ENCODE data around the gene HIGD1C. TPM values are rescaled to one million over a fixed set of nuclear protein-coding genes. Genes with fewer than 3 reads are reported as not detected.
"Not testable (repeated sequence)": the region's sequence is repeated elsewhere in the genome, so short reads cannot be mapped to it uniquely, and the experiment has no call there.

Gene HIGD1C
- not detected for total RNA-seq

- POLR2A ChIA-PET: no interaction called here
- ATAC-seq (ENCODE audit: low read depth) (no peak), DNase-seq (no peak)
- Mint-ChIP-seq H3K27me3 (no peaks in the 10 kb centered on the region), H3K36me3 (no peaks in the 10 kb centered on the region), H3K27ac (no peak within 1 kb of the TSS), H3K4me3 (no peak within 1 kb of the TSS), H3K4me1 (no peaks in the 10 kb centered on the region), H3K9me3 (no peaks in the 10 kb centered on the region)
Measured at GRCh38 chr12:50952510-50952909, at the start of gene HIGD1C. TSS of gene HIGD1C (plus strand) at chr12:50952544. CDS start at chr12:50953999, 1,455 bp downstream.

- ATAC-seq (ENCODE audit: low read depth); POLR2A ChIA-PET; H3K27me3 Mint-ChIP-seq; H3K4me1 Mint-ChIP-seq; H3K36me3 Mint-ChIP-seq; H3K27ac Mint-ChIP-seq; H3K4me3 Mint-ChIP-seq; DNase-seq: not testable (repeated sequence)
- peaks cover 13% of the 10 kb centered on the region for H3K9me3 Mint-ChIP-seq
Measured at GRCh38 chr12:50908479-50908878, 43.9 kb upstream of the HIGD1C start.

- ATAC-seq (ENCODE audit: low read depth); POLR2A ChIA-PET; H3K4me3 Mint-ChIP-seq; H3K27me3 Mint-ChIP-seq; H3K36me3 Mint-ChIP-seq; H3K27ac Mint-ChIP-seq; DNase-seq; H3K4me1 Mint-ChIP-seq: not testable (repeated sequence)
- peaks cover 31% of the 10 kb centered on the region for H3K9me3 Mint-ChIP-seq
Measured at GRCh38 chr12:50912361-50912760, 40.0 kb upstream of the HIGD1C start.

GRCh38 chr12:50913224-50913623 is 39.1 kb upstream of the HIGD1C start:
- H3K27ac Mint-ChIP-seq: no peak overlapping the region
- DNase-seq: no peak
- H3K36me3 Mint-ChIP-seq: peaks cover 9% of the 10 kb centered on the region
- no peak overlapping the region for H3K4me3 Mint-ChIP-seq
- peaks cover 5% of the 10 kb centered on the region for H3K27me3 Mint-ChIP-seq
- H3K9me3 Mint-ChIP-seq: peaks cover 31% of the 10 kb centered on the region
- ATAC-seq (ENCODE audit: low read depth): no peak
- no peaks in the 10 kb centered on the region for H3K4me1 Mint-ChIP-seq
- POLR2A ChIA-PET: no interaction called here

- H3K9me3 Mint-ChIP-seq: peaks cover 31% of the 10 kb centered on the region
- DNase-seq: no peak
- POLR2A ChIA-PET: no interaction called here
Measured at GRCh38 chr12:50914872-50915484, 37.4 kb upstream of the HIGD1C start.

GRCh38 chr12:50916292-50916691 is 36.1 kb upstream of the HIGD1C start:
- H3K27me3 Mint-ChIP-seq: peaks cover 3% of the 10 kb centered on the region
- DNase-seq (no peak), ATAC-seq (ENCODE audit: low read depth) (no peak)
- H3K27ac Mint-ChIP-seq: no peak overlapping the region
- peaks cover 13% of the 10 kb centered on the region for H3K4me1 Mint-ChIP-seq
- peaks cover 15% of the 10 kb centered on the region for H3K36me3 Mint-ChIP-seq
- POLR2A ChIA-PET: no interaction called here
- H3K9me3 Mint-ChIP-seq: peaks cover 27% of the 10 kb centered on the region
- H3K4me3 Mint-ChIP-seq: no peak overlapping the region

More at GRCh38 chr12:50914872-50915484, 37.4 kb upstream of the HIGD1C start:
- Mint-ChIP-seq H3K4me3 (no peak overlapping the region), H3K4me1 (peaks cover 12% of the 10 kb centered on the region), H3K27me3 (peaks cover 5% of the 10 kb centered on the region), H3K27ac (no peak overlapping the region), H3K36me3 (peaks cover 12% of the 10 kb centered on the region)
- ATAC-seq (ENCODE audit: low read depth): no peak

GRCh38 chr12:50918584-50919316 is 33.6 kb upstream of the HIGD1C start:
- no peak overlapping the region for H3K27ac Mint-ChIP-seq
- POLR2A ChIA-PET: no interaction called here
- H3K4me1 Mint-ChIP-seq: peaks cover 21% of the 10 kb centered on the region
- peaks cover 12% of the 10 kb centered on the region for H3K36me3 Mint-ChIP-seq
- no peak overlapping the region for H3K4me3 Mint-ChIP-seq
- DNase-seq (no peak), ATAC-seq (ENCODE audit: low read depth) (no peak)
- H3K9me3 Mint-ChIP-seq: peaks cover 15% of the 10 kb centered on the region
- H3K27me3 Mint-ChIP-seq: no peaks in the 10 kb centered on the region

- ATAC-seq (ENCODE audit: low read depth) (no peak), DNase-seq (no peak)
- POLR2A ChIA-PET: interaction anchor here (0.6 to 0.8 kb wide), 2 partner anchors 315 to 418 kb away, joined by 3 to 4 read pairs; partner anchors contain the start of genes DAZAP2 and DIP2B
- Mint-ChIP-seq H3K9me3 (no peaks in the 10 kb centered on the region), H3K4me3 (no peak overlapping the region), H3K27ac (no peak overlapping the region), H3K4me1 (peaks cover 45% of the 10 kb centered on the region), H3K27me3 (no peaks in the 10 kb centered on the region), H3K36me3 (peaks cover 9% of the 10 kb centered on the region)
Measured at GRCh38 chr12:50922820-50923219, 29.5 kb upstream of the HIGD1C start.

GRCh38 chr12:50923361-50924130 is 28.8 kb upstream of the HIGD1C start:
- DNase-seq (no peak), ATAC-seq (ENCODE audit: low read depth) (no peak)
- Mint-ChIP-seq H3K9me3 (no peaks in the 10 kb centered on the region), H3K4me1 (peaks cover 45% of the 10 kb centered on the region), H3K27ac (peak overlapping the region; percentile 79), H3K36me3 (peaks cover 3% of the 10 kb centered on the region), H3K4me3 (peak overlapping the region; percentile 82), H3K27me3 (no peaks in the 10 kb centered on the region)
- POLR2A ChIA-PET: interaction anchor here (0.6 to 0.8 kb wide), 3 partner anchors 159 to 419 kb away, joined by 3 to 4 read pairs (median 3); partner anchors contain the start of genes ATF1, DAZAP2 and DIP2B

GRCh38 chr12:50924131-50924438 is 28.3 kb upstream of the HIGD1C start:
- POLR2A ChIA-PET: interaction anchor here (0.8 kb wide), 1 partner anchor 160 kb away, joined by 3 read pairs; the partner anchor contains the start of gene ATF1
- H3K9me3 Mint-ChIP-seq: no peaks in the 10 kb centered on the region
- DNase-seq: no peak
- peak overlapping the region; percentile 79 for H3K27ac Mint-ChIP-seq
- no peak for ATAC-seq (ENCODE audit: low read depth)
- peaks cover 41% of the 10 kb centered on the region for H3K4me1 Mint-ChIP-seq
- H3K4me3 Mint-ChIP-seq: peak overlapping the region; percentile 82
- H3K27me3 Mint-ChIP-seq: no peaks in the 10 kb centered on the region
- H3K36me3 Mint-ChIP-seq: peaks cover 3% of the 10 kb centered on the region

- Mint-ChIP-seq H3K27me3 (no peaks in the 10 kb centered on the region), H3K4me1 (peaks cover 39% of the 10 kb centered on the region), H3K9me3 (no peaks in the 10 kb centered on the region), H3K36me3 (peaks cover 3% of the 10 kb centered on the region), H3K4me3 (peak overlapping the region; percentile 82), H3K27ac (peak overlapping the region; percentile 79)
- ATAC-seq (ENCODE audit: low read depth) (peak; percentile 93), DNase-seq (peak; percentile 40)
- POLR2A ChIA-PET: interaction anchor here (0.6 to 1.1 kb wide), 3 partner anchors 100 to 161 kb away, joined by 3 read pairs; partner anchors contain the start of genes ATF1 and SLC11A2
Measured at GRCh38 chr12:50924439-50925341, 27.7 kb upstream of the HIGD1C start.

- POLR2A ChIA-PET: interaction anchor here (0.9 to 1.1 kb wide), 2 partner anchors 99 to 101 kb away, joined by 3 read pairs; partner anchors contain the start of gene SLC11A2
- H3K4me3 Mint-ChIP-seq: peak overlapping the region; percentile 82
- peaks cover 36% of the 10 kb centered on the region for H3K4me1 Mint-ChIP-seq
- peak; percentile 49 for DNase-seq
- ATAC-seq (ENCODE audit: low read depth): peak; percentile 28
- H3K36me3 Mint-ChIP-seq: peaks cover 6% of the 10 kb centered on the region
- peak overlapping the region; percentile 79 for H3K27ac Mint-ChIP-seq
- no peaks in the 10 kb centered on the region for H3K27me3 Mint-ChIP-seq
- H3K9me3 Mint-ChIP-seq: no peaks in the 10 kb centered on the region
Measured at GRCh38 chr12:50925342-50925651, 27.0 kb upstream of the HIGD1C start.
